RCC 7860 (cell line): ENCODE data around the gene DNAJC11.
"Not testable (repeated sequence)": the region's sequence is repeated elsewhere in the genome, so short reads cannot be mapped to it uniquely, and the experiment has no call there.

Experiments
- DNase-seq: peaks from one replicate; pipeline ENCODE4 v3.0.0-alpha.2; 2015; ENCODE audit warnings: low spot score
- FAIRE-seq: peaks from 2 replicates; lab custom pipeline; 2012; peaks lifted over from hg19 to GRCh38; lab: Jason Lieb, UNC

The DNAJC11 gene

DNA sequence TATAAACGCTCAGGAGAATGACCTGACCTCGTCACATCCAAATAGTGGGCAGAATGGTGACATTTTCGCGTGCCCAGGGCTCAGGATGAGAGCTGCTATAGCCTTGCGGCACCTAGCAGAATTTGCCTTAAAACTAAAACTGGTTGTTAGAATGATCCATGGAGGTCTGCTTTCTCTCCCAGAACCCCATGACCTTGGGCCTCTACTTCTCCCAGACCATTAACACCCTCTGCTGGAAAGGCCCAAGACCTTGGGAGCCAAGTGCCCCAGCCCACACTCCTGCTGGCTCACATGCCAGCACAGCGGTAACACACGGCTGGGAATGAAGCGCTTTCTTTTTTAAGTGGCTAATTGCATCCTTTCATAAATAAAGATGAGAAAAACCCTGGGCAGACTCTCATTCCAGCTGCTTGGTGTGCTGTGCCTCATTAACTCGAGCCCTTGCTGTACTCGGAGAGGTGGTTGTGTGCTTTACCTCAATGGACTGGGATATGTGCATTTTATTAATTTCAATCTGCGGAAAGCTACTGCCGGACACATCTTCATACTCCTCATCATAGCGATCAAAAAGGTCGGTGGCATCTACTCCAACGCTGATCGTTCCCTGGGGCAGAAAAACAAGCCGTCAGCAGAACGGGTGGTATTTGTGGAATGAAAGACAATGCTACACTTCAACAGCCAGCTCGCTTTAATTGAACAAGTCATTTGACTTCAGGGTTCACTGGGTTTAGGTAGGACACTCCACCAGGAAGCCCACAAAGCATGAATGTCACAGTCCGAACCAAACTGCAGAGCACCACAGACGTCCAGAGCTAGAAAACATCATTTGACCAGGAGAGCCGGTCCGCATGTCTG is 48.0 kb downstream of the DNAJC11 start:
- no peak for DNase-seq
- no peak for FAIRE-seq

DNA sequence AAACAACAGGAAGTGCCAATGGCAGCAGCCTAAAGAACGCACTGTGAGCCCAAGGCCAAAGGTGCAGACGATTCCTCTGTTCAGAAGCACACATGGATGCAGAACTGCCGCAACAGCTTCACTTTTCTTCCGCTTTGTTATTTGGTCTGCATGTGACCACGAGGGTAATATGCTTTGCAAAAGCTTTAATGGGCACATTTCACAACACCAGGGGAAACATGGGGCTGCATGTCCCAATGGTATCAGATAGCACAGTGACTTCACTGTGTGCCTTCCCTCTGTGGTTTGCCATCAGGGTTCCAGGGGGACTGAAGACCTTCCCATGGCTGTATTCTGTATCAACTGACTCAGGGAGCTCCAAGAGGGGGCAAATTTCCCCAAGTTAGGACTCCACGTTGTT is 48.6 kb downstream of the DNAJC11 start:
- DNase-seq (no peak), FAIRE-seq (no peak)

DNA sequence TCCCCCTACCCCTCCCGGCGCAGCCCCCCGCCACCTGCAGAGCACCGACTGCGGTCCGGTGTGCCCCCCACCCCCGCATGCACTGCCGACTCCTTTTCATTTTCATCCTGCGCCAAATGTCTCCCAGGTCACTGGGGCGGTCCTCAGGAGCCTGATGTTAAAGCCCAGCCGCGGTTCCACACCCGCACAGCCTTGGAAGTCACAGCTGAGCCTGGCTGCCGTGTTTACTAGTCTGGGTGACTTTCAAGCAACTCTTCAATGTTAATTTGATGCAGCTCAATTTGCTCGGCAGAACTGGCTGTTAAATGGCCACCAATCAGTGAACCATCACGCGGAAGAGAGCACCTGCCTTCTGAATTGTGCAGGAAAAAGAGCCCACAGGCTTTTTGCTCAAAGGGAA is 49.7 kb downstream of the DNAJC11 start:
- FAIRE-seq = no peak

DNA sequence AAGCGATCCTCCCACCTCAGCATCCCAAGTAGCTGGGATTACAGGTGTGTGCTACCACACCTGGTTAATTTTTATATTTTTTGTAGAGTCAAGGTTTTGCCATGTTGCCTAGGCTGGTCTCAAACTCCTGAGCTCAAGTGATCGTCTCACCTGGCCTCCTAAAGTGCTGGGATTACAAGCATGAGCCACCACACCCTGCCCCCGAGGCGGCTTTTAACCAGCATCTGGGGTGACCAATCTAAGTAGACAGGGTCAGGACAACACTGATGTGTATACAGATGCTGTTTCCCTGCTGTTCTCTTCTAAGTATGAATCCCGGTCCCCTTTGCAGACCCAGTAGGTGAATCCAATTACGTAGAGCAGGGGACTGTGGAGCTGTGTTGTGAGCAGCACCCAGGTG is 53.1 kb downstream of the DNAJC11 start:
- FAIRE-seq (no peak), DNase-seq (no peak)

More for the DNA sequence above, 49.7 kb downstream of the DNAJC11 start:
- DNase-seq = no peak

DNA sequence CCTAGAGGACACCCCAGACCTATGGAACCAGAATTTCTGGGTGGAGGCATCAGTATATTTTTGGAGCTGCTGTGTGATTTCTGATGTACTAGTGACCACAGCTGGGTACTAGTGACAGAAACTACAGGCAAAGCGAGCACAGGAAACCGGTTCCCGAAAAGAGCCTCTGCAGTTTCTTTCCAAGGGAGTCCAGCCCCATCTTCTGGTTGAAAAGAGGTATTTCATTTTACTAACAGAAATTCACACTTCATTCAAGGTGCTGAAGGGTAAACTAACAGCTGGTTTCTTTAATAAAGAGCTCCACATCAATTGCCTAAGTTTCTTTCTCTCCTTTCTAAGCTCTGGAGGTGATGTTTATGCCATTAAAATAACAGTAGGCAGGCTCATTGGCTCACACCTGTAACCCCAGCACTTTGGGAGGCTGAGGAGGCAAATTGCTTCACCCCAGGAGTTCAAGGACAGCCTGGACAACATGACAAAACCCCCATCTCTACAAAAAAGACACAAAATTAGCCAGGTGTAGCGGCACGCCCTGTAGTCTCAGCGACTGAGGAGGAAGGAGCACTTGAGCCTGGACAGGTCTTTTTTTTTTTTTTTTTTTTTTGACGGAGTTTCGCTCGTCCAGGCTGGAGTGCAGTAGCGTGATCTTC is 55.0 kb downstream of the DNAJC11 start:
- DNase-seq = peak; percentile 12
- FAIRE-seq = no peak

DNA sequence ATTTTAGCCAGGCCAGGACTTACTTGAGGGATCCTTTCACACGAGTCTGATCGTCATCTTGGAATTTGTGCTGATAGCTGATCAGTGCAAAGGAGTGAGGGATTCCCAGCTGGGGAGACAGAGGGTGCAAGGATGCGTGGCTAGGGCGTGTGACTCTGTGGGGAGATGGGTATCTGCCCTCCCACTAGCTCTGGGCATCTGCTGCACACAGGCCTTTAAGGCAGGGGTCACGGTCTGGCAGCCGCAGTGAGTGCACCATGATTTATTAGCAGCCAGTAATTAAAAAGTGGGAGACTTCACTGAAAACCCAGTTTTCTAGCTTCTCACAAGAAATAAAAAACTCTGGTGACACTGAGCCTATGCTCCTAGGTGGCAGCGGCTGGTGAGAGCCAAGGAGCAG is 56.6 kb downstream of the DNAJC11 start:
- no peak for DNase-seq
- FAIRE-seq = no peak

DNA sequence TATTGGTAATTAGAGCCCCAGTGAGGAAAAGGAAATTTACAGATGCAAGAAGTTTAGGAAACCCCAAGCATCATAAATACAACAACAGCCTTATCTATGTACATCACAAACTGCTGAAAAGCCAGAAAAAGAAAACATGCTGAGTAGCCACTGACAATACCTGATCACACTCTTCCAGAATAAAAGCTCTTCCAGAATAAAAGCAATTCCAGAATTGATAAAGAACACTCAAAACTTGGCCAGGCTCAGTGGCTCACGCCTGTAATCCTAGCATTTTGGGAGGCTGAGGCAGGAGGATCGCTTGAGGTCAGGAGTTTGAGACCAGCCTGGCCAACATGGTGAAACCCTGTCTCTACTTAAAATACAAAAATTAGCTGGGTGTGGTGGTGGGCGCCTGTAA is 60.7 kb downstream of the DNAJC11 start:
- not testable (repeated sequence) for FAIRE-seq, DNase-seq

DNA sequence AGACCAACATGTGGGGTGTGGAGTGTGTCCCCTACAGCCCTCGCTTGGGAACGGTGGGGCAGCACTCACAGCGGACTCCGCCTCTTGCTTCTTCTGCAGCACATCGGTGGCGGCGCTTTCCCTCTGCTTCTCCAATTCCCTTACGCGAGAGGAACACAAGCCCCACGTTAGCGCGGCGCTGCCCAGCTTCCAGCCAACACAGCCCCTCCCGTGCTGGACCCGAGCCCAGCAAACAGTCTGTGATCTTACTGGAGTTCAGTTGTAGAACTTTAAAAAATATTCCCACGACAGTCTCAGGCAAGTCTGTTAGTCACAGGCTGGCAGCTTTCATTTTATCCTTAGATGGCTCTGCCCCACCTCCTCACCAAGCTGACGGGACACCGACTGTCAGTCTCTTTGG is 63.4 kb downstream of the DNAJC11 start:
- no peak for FAIRE-seq
- DNase-seq = no peak

DNA sequence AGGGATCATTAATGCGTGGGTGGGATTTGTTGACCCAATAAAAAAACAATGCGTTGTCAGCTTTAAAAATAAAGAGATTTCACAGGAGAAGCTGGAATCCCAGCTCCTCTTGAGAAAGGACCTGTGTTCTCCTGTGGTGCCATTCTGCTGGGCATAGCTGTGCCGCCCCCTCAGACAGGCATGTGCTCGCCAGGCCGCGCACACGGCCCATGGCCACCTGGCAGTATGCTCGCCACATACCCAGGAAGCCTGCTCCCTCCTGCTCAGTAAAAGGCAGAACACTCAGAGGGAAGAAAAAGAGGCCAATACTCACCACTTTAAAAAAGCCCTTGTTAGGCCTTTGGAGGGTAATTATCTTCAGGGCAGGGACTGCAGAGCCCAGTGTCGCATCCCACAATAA is 63.8 kb downstream of the DNAJC11 start:
- no peak for DNase-seq
- FAIRE-seq = no peak

DNA sequence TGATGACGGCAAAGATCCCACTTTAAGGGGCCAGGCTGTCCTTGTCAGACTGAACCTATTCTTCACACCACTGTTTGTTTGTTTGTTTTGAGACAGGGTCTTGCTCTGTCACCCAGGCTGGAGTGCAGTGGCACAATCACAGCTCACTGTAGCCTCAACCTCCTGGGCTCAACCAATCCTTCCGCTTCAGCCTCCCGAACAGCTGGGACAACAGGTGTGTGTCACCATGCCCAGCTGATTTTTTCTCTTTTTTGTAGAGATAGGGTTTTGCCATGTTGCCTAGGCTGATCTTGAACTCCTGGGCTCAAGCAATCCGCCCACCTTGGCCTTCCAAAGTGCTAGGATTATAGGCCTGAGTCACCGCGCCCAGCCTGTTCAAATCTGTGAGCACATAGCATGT is 64.8 kb downstream of the DNAJC11 start:
- not testable (repeated sequence) for DNase-seq, FAIRE-seq

DNA sequence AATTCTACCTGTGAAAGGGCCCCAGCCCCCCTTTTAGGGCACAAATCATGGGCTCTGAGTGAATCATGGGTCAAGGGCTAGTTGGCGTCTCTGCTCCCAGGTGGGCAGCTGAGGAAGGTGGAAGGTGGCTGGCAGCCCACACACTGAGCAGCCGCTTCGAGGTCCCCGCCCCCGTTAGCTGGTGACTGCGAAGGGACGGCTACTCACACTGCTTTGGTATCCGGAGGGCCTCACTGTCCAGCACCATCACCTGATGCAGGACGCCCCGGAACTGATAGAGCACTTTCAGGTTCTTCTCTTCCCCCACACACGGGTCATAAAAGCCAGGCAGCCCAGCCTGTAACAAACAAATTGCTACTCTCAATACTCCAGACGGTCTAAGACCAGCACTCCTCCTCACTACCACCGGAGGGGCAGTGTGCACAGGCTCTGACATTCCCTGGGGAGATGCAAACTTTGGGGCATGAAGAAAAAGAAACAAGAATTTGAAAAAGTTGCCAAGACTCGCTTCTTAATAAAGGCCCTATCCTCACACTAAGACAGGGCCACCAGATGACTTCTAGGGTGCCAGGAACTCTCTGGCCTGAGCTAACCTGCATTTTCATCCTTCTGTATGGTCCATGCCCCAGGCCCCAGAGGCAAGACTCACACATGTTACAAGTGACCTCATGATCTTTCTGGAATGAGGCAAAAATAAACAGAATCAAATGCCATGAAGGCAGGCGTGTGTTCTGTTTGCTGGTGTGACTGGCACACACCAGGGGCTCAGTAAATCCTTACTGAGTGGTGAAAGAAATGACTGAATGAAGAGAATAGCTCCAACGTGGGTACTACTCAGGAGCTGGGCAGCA is 65.5 kb downstream of the DNAJC11 start:
- FAIRE-seq (no peak), DNase-seq (no peak)

DNA sequence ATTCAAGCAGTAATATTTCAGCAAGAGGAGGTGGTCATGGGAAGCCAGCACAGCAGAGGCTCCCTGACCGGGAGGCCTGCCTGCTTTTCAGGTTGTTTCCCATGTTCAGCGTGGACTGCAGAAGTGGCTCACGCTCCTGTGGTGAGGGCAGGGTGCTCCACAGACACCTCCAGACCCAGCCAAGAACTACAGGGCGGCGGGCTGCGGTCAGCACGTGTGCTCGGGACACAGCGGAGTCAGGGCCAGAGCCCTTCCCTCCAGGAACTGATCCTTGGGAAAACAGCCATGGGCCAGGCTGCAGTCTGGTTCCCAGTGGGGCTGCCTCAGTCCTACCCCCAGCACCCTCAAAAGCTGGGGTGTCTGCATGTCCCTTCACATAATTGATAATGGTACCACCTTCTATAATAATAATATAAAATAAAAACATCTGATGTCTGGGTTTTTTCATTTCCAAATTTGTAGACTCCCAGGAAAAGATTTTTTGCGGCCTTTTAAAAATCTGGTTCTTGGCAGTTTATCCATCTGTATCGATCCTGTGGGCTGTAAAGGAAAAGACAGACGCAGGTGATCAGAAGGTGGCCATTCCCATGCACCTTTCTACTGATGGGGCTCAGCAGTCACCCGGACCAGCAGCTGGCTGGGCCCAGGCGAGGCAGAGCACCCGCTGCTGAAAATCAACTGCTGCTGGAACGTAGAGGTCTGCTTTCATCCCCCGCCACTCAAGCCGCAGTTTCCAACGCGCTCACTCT is 66.3 kb downstream of the DNAJC11 start:
- FAIRE-seq (no peak), DNase-seq (no peak)

DNA sequence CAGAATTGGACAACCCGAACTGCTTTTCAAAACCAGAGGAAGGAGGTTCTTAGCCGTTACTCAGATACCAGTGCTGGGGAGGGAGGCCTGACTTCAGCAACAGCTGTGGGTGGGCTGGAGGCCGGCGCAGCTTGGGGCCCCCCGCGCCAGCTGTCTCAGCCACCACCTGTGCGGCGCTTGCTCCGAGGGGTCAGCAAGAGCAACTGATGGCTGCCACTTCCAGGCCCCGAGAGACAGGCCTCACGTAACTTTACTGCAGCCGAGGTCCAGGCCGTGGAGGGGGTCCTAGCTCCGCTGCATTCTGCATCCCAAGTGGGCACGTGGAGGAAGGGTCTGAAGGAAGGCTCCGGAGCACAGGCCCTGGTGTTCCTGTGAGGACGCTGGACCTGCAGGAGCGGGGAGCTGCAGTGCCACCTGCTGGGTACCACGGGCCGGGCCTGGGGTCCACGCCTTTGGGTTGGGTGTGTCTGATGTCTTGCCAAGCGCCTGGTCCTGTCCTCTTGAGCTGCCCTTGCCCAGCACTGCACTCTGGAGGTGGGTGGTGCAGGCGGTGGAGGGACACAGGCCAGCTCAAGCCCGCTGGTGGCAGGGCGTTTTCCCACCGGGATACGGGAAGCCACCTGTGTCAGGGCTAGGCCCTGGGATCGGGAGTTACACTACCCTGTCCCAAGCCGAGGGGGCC is 67.1 kb downstream of the DNAJC11 start:
- no peak for FAIRE-seq
- DNase-seq = no peak

DNA sequence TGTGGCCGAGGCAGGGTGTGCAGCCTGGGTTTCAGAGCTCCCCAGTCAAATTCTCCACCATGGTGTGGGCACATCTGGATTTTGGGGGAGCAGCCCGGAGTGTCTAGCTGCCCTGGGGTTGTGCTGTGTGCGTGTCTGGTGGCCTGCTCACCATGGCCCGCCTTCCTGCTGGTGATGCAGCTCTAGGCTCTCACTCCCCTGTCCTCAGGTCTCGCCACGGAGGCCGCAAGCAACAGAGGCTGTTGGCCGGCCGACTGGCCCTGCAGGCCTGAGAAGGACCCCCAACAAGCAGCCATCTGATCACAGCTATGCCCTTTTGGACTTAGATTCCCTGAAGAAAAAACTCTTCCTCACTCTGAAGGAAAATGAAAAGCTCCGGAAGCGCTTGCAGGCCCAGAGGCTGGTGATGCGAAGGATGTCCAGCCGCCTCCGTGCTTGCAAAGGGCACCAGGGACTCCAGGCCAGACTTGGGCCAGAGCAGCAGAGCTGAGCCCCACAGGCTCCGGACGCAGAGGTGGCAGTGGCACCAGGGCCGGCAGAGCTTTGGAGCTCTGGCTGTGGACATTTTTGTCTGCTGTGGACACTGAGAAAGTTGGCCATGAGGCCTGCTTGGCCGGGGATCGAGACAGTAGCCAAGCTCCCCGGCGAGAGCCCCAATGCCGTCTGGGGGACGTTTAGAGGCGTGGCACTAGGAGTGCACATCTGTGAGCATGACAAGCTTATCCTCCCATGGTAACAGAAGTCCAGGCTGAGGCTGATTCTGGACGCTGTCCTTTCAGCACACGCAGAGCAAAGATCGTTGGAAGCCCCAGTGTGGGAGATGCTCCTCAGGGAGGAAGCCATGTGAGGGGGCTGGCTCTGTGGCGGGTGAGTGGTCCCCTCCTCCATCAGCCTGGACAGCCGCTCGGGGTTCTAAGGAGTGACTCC is 68.8 kb downstream of the DNAJC11 start:
- DNase-seq = no peak
- FAIRE-seq = no peak

DNA sequence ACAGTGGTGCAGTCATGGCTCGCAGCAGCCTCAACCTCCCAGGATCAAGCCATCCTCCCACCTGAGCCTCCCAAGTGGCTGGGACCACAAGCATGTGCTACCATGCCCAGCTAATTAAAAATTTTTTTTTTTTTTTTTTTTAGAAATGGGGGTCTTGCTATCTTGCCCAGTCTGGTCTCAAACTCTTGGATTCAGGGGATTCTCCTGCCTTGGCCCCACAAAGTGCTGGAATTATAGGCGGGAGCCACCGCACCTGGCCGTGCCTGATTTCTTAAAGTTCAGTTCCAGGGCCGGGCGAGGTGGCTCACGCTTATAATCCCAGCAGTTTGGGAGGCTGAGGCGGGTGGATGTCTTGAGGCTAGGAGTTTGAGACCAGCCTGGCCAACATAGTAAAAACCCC is 70.6 kb downstream of the DNAJC11 start:
- DNase-seq (no peak), FAIRE-seq (no peak)

DNA sequence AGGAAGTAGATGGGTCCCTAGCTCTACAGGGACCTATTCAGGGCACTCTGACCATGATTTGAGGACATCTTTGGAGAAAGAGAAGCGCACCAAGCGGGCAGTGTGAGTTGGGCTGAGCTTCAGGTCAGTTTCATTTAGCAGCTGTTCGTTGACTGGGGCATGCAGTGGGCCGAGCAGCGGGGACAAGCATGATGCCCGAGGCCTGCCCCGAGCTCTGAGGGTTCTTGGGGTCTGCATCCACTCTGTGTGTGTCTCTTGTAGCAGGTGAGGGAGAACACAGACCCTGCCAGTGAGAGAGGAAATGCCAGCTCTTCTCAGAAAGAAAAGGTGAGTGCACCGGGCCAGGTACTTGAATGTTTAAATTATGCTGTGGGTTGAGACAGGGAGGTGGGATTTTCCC is 71.6 kb downstream of the DNAJC11 start:
- no peak for FAIRE-seq
- DNase-seq = no peak

DNA sequence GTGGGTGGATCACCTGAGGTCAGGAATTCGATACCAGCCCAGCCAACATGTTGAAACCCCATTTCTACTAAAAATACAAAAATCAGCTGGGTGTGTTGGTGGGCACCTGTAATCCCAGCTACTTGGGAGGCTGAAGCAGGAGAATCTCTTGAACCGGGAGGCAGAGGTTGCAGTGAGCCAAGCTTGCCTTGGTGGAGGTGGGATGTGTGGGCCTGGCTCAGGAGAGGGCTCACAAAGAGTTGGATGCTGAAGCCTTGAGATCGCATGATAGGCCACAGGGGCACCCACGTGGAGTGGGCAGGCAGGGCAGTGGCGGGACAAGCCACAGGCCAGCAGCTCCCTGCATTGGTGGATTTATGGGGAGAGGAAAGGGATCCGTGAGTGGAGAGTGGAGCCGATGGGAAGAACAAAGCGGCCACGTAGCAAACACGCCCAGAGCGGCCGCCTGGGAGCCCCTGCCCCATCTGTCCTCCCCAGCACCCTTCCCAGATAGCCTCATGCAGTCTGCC is 72.6 kb downstream of the DNAJC11 start:
- DNase-seq = no peak
- no peak for FAIRE-seq

DNA sequence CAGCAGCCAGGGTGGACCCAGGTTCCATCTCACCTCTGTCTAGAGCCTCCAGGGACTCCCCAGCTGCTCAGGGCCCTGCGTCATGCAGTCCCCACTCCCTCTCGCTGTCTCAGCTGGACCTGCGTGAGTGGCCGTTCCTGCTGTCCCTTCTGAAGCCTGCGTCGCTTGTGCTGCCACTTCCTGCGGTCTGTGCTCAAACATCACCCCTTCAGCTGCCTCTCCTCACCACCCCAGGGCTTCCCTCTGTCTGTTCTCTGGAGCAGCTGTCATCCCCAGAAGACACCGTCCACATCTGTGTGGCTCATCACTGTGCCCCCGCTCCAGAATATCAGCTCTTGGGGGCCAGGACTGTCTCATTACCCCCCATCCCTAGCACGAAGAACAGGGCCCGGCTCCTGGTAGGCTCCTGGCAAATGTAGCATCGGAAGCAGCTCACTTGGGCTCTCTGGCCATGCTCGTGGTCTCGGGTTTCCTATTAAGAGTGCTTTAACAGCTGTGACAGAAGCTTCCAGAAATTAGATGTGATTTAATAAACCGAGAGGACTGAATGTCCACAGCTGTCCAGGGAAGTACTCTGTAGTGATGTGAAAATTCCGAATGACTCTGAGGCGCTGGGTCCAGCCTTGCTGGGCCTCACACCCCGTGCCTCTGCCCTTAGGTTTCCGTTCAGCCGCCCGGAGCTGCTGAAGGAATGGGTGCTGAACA is 73.6 kb downstream of the DNAJC11 start:
- FAIRE-seq = no peak
- DNase-seq = no peak
